GM23338 (cell line): ENCODE results near the gene CNTRL. TPM values are rescaled to one million over a fixed set of nuclear protein-coding genes. Genes with fewer than 3 reads are reported as not detected.

Source experiments
- ATAC-seq: fragments of 200-7000 bp; cut with Tn5 transposase; 3 replicates; pipeline ENCODE4 v1.9.1; 2020
- DNase-seq: peaks from one replicate; pipeline ENCODE4 v3.0.0-alpha.2; 2015; ENCODE audit warnings: low spot score
- H2AFZ ChIP-seq: fragments of 200-600 bp; sonication (generic); 2 replicates; pipeline ENCODE4 v1.8.0; 2016; ENCODE audit warnings: antibody characterized with exemption, mild to moderate bottlenecking, moderate library complexity
- H3F3A ChIP-seq: fragments of 200-600 bp; sonication (generic); replicated peaks from 2 replicates; pipeline ENCODE4 v1.8.0; 2017; ENCODE audit warnings: antibody characterized with exemption, mixed run types, low read depth
- H3K27ac ChIP-seq: fragments of 200-600 bp; sonication (generic); 2 replicates; pipeline ENCODE4 v1.6.1; 2016; ENCODE audit warnings: low read depth
- H3K27me3 ChIP-seq: fragments of 200-600 bp; sonication (generic); 2 replicates; pipeline ENCODE4 v1.8.0; 2016; ENCODE audit warnings: mild to moderate bottlenecking, mixed run types, moderate library complexity; ENCODE audit not compliant: insufficient read depth
- H3K36me3 ChIP-seq: fragments of 200-600 bp; sonication (generic); 2 replicates; pipeline ENCODE4 v1.8.0; 2016; ENCODE audit warnings: mild to moderate bottlenecking; ENCODE audit not compliant: insufficient read depth
- H3K4me1 ChIP-seq: fragments of 200-600 bp; sonication (generic); 2 replicates; pipeline ENCODE4 v1.8.0; 2016; ENCODE audit warnings: mild to moderate bottlenecking, moderate library complexity; ENCODE audit not compliant: insufficient read depth
- H3K4me2 ChIP-seq: fragments of 200-600 bp; sonication (generic); 2 replicates; pipeline ENCODE4 v1.7.1; 2017; ENCODE audit warnings: mixed run types
- H3K4me3 ChIP-seq: fragments of 200-600 bp; sonication (generic); 2 replicates; pipeline ENCODE4 v1.6.1; 2016; ENCODE audit warnings: mixed run types
- H3K79me2 ChIP-seq: fragments of 200-600 bp; sonication (generic); replicated peaks from 2 replicates; pipeline ENCODE4 v1.8.0; 2017; ENCODE audit warnings: mild to moderate bottlenecking; ENCODE audit not compliant: insufficient read depth
- H3K9me2 ChIP-seq: fragments of 200-600 bp; sonication (generic); 2 replicates; pipeline ENCODE4 v1.8.0; 2017; ENCODE audit not compliant: insufficient read depth
- H4K20me1 ChIP-seq: fragments of 200-600 bp; sonication (generic); replicated peaks from 2 replicates; pipeline ENCODE4 v1.8.0; 2017; ENCODE audit warnings: mild to moderate bottlenecking; ENCODE audit not compliant: insufficient read depth
- H3K27ac Mint-ChIP-seq: 2 replicates; pipeline ENCODE4 v1.8.0; 2020; ENCODE audit warnings: inconsistent platforms, mild to moderate bottlenecking, moderate library complexity, mixed read lengths
- H3K27me3 Mint-ChIP-seq: 3 replicates; pipeline ENCODE4 v1.8.0; 2022; ENCODE audit warnings: low read depth, mild to moderate bottlenecking, moderate library complexity, mixed read lengths, inconsistent platforms; ENCODE audit not compliant: insufficient read depth, poor library complexity
- H3K36me3 Mint-ChIP-seq: 3 replicates; pipeline ENCODE4 v1.8.0; 2021; ENCODE audit warnings: low read depth, mild to moderate bottlenecking, inconsistent platforms, moderate library complexity, mixed read lengths
- H3K4me1 Mint-ChIP-seq: 3 replicates; pipeline ENCODE4 v1.8.0; 2020; ENCODE audit warnings: mild to moderate bottlenecking, inconsistent platforms, mixed read lengths
- H3K4me3 Mint-ChIP-seq: 3 replicates; pipeline ENCODE4 v1.8.0; 2021; ENCODE audit warnings: moderate library complexity, mild to moderate bottlenecking, inconsistent platforms, mixed read lengths
- H3K9me3 Mint-ChIP-seq: 3 replicates; pipeline ENCODE4 v1.8.0; 2020; ENCODE audit warnings: moderate library complexity, mild to moderate bottlenecking, inconsistent platforms, mixed read lengths
- CREB1 ChIP-seq: fragments of 250-450 bp; sonication (Bioruptor Pico); IDR thresholded peaks from 2 replicates; pipeline ENCODE4 v1.5.0; 2020; ENCODE audit warnings: low read depth, mild to moderate bottlenecking, moderate library complexity
- CTCF ChIP-seq, 2 experiments: fragments of 200-600 bp in 1 of 2; sonication (generic) in 1 of 2; conservative IDR thresholded peaks; 2 replicates each; pipeline versions ENCODE4 v1.5.1 to v1.6.1; 2016 to 2017; ENCODE audit warnings: antibody characterized with exemption in 2 of 2, low read depth in 2 of 2, mild to moderate bottlenecking in 2 of 2, moderate library complexity in 1 of 2
- ETS1 ChIP-seq: IDR thresholded peaks from 2 replicates; pipeline ENCODE4 v1.6.1; 2016; ENCODE audit warnings: antibody characterized with exemption
- EZH2 ChIP-seq: fragments of 200-600 bp; sonication (generic); IDR thresholded peaks from one replicate; pipeline ENCODE4 v1.8.0; 2017; ENCODE audit warnings: antibody characterized with exemption, mild to moderate bottlenecking, low read depth; ENCODE audit not compliant: unreplicated experiment
- EZH2phosphoT487 ChIP-seq: fragments of 200-600 bp; sonication (generic); IDR thresholded peaks from one replicate; pipeline ENCODE4 v1.8.1; 2018; ENCODE audit warnings: antibody characterized with exemption; ENCODE audit not compliant: unreplicated experiment
- JUNB ChIP-seq: IDR thresholded peaks from one replicate; pipeline ENCODE4 v1.6.1; 2016; ENCODE audit warnings: antibody characterized with exemption; ENCODE audit not compliant: unreplicated experiment
- NANOG ChIP-seq: IDR thresholded peaks from 2 replicates; pipeline ENCODE4 v1.6.1; 2016; ENCODE audit warnings: antibody characterized with exemption, borderline replicate concordance
- POLR2AphosphoS5 ChIP-seq: IDR thresholded peaks from 2 replicates; pipeline ENCODE4 v1.6.1; 2016; ENCODE audit warnings: antibody characterized with exemption, low read depth
- REST ChIP-seq: IDR thresholded peaks from one replicate; pipeline ENCODE4 v1.6.1; 2018; ENCODE audit warnings: antibody characterized with exemption; ENCODE audit not compliant: unreplicated experiment
- STAT1 ChIP-seq: IDR thresholded peaks from one replicate; pipeline ENCODE4 v1.6.1; 2016; ENCODE audit warnings: antibody characterized with exemption; ENCODE audit not compliant: unreplicated experiment
- ZNF114 ChIP-seq: fragments of 250-450 bp; sonication (Bioruptor Pico); IDR thresholded peaks from 2 replicates; pipeline ENCODE4 v1.5.0; 2020; ENCODE audit warnings: mild to moderate bottlenecking, moderate library complexity
- ZNF331 ChIP-seq: fragments of 250-450 bp; sonication (Bioruptor Pico); IDR thresholded peaks from 2 replicates; pipeline ENCODE4 v1.5.0; 2020; ENCODE audit warnings: low read depth, mild to moderate bottlenecking, moderate library complexity
- polyA plus RNA-seq: library from polyadenylated mRNA; unstranded; fragments of >200 nt; fragmentation: Nextera tagmentation; extraction: Ambion mirVana; gene quantifications from 2 replicates; pipeline ENCODE4 v1.2.1, GENCODE V29; 2016
- total RNA-seq: library from RNA; depleted of rRNA; stranded (reverse); fragments of >200 nt; shearing (Covaris generic); gene quantifications from 2 replicates; pipeline ENCODE4 v1.2.3, GENCODE V29; 2014
- TF ChIP-seq, protein P1 (sequence below): fragments of 250-450 bp; sonication (Bioruptor Pico); IDR thresholded peaks from 2 replicates; pipeline ENCODE4 v1.5.0; 2020; ENCODE audit warnings: mild to moderate bottlenecking, moderate library complexity

The CNTRL gene
- total and polyA plus RNA-seq, 2 experiments from 2014 or later = 9.2 to 11.7 TPM

DNA sequence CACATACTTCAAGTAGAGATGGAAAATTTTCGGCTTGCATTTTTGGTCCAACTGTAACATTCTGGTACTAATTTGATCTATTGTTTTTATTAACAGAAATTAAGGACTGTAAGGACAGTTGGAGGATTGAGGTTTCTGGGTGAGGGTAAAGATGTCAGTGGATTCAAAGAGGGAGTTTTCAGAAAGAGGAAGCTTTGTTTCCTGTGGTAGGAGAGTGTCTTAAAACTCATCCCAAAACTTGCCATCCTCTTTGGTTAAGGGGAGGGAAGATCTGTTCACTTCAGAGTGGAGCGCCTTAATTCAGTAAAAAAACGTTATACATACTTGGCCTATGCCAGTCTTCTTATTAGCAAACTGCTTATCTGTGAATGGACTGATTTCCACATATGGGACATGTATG is 13.8 kb downstream of the CNTRL start:
- Histone ChIP-seq H3K4me1 (no peaks in the 10 kb centered on the region), H4K20me1 (no peaks in the 10 kb centered on the region; the same call in 1 of the 2 replicates), H3K27ac (no peak overlapping the region), H3K4me3 (no peak overlapping the region), H3K79me2 (no peaks in the 10 kb centered on the region), H3K9me2 (no peaks in the 10 kb centered on the region), H3K4me2 (no peak overlapping the region), H3K36me3 (no peaks in the 10 kb centered on the region), H2AFZ (no peak overlapping the region), H3F3A (no peaks in the 10 kb centered on the region), H3K27me3 (no peaks in the 10 kb centered on the region)
- ATAC-seq (no peak), DNase-seq (no peak)
- Mint-ChIP-seq H3K9me3 (no peaks in the 10 kb centered on the region), H3K4me1 (no peaks in the 10 kb centered on the region), H3K4me3 (no peak overlapping the region), H3K27me3 (no peaks in the 10 kb centered on the region), H3K36me3 (peaks cover 7% of the 10 kb centered on the region; the same call in 2 of the 3 replicates), H3K27ac (no peak overlapping the region)
- TF ChIP-seq ZNF114 (CRISPR knock-in tag) (no peak), ETS1 (no peak), EZH2phosphoT487 (no peak), CTCF (conservative IDR thresholded peaks at IDR 0.05; ENCODE audit: low read depth in 2 of 2) (no peak), EZH2 (no peak), POLR2AphosphoS5 (no peak), ZNF331 (no peak), REST (no peak), CREB1 (no peak), STAT1 (no peak), NANOG (no peak), JUNB (no peak)
- TF ChIP-seq, protein P1, sequence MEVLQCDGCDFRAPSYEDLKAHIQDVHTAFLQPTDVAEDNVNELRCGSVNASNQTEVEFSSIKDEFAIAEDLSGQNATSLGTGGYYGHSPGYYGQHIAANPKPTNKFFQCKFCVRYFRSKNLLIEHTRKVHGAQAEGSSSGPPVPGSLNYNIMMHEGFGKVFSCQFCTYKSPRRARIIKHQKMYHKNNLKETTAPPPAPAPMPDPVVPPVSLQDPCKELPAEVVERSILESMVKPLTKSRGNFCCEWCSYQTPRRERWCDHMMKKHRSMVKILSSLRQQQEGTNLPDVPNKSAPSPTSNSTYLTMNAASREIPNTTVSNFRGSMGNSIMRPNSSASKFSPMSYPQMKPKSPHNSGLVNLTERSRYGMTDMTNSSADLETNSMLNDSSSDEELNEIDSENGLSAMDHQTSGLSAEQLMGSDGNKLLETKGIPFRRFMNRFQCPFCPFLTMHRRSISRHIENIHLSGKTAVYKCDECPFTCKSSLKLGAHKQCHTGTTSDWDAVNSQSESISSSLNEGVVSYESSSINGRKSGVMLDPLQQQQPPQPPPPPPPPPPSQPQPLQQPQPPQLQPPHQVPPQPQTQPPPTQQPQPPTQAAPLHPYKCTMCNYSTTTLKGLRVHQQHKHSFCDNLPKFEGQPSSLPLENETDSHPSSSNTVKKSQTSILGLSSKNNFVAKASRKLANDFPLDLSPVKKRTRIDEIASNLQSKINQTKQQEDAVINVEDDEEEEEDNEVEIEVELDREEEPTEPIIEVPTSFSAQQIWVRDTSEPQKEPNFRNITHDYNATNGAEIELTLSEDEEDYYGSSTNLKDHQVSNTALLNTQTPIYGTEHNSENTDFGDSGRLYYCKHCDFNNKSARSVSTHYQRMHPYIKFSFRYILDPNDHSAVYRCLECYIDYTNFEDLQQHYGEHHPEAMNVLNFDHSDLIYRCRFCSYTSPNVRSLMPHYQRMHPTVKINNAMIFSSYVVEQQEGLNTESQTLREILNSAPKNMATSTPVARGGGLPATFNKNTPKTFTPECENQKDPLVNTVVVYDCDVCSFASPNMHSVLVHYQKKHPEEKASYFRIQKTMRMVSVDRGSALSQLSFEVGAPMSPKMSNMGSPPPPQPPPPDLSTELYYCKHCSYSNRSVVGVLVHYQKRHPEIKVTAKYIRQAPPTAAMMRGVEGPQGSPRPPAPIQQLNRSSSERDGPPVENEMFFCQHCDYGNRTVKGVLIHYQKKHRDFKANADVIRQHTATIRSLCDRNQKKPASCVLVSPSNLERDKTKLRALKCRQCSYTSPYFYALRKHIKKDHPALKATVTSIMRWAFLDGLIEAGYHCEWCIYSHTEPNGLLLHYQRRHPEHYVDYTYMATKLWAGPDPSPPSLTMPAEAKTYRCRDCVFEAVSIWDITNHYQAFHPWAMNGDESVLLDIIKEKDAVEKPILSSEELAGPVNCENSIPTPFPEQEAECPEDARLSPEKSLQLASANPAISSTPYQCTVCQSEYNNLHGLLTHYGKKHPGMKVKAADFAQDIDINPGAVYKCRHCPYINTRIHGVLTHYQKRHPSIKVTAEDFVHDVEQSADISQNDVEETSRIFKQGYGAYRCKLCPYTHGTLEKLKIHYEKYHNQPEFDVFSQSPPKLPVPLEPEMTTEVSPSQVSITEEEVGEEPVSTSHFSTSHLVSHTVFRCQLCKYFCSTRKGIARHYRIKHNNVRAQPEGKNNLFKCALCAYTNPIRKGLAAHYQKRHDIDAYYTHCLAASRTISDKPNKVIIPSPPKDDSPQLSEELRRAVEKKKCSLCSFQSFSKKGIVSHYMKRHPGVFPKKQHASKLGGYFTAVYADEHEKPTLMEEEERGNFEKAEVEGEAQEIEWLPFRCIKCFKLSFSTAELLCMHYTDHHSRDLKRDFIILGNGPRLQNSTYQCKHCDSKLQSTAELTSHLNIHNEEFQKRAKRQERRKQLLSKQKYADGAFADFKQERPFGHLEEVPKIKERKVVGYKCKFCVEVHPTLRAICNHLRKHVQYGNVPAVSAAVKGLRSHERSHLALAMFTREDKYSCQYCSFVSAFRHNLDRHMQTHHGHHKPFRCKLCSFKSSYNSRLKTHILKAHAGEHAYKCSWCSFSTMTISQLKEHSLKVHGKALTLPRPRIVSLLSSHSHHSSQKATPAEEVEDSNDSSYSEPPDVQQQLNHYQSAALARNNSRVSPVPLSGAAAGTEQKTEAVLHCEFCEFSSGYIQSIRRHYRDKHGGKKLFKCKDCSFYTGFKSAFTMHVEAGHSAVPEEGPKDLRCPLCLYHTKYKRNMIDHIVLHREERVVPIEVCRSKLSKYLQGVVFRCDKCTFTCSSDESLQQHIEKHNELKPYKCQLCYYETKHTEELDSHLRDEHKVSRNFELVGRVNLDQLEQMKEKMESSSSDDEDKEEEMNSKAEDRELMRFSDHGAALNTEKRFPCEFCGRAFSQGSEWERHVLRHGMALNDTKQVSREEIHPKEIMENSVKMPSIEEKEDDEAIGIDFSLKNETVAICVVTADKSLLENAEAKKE (CRISPR knock-in tag) = no peak
